Measurements from ENCODE around the gene NADSYN1. TPM values are rescaled to one million over a fixed set of nuclear protein-coding genes. Genes with fewer than 3 reads are reported as not detected.
A peak's percentile ranks its signal among the peaks of the same experiment; 100 is the strongest.

The NADSYN1 gene
- total RNA-seq, 2 experiments from 2014 or later = 106 to 112 TPM

DNA sequence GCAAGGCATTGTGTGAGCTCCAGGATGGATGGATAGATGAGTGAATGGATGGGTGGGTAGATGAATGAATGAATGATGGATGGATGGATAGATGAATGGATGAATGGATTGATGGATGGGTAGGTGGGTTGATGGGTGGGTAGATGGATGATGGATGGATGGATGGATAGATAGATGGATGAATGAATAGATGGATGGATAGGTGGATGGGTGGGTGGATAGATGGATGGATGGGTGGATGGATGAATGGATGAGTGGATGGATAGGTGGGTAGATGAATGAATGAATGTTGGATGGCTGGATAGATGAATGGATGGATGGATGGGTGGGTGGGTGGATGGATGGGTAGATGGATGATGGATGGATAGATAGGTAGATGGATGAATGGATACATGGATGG is 38.4 kb upstream of the NADSYN1 start:
- no peaks in the 10 kb centered on the region for H3K9me3 Mint-ChIP-seq
- POLR2A ChIA-PET = no interaction called here
- no peak for ATAC-seq (ENCODE audit: poor library complexity)
- TF ChIP-seq, protein P1, sequence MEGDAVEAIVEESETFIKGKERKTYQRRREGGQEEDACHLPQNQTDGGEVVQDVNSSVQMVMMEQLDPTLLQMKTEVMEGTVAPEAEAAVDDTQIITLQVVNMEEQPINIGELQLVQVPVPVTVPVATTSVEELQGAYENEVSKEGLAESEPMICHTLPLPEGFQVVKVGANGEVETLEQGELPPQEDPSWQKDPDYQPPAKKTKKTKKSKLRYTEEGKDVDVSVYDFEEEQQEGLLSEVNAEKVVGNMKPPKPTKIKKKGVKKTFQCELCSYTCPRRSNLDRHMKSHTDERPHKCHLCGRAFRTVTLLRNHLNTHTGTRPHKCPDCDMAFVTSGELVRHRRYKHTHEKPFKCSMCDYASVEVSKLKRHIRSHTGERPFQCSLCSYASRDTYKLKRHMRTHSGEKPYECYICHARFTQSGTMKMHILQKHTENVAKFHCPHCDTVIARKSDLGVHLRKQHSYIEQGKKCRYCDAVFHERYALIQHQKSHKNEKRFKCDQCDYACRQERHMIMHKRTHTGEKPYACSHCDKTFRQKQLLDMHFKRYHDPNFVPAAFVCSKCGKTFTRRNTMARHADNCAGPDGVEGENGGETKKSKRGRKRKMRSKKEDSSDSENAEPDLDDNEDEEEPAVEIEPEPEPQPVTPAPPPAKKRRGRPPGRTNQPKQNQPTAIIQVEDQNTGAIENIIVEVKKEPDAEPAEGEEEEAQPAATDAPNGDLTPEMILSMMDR (IDR thresholded peaks at IDR 0.05) = no peak
- no peak for DNase-seq
- Histone ChIP-seq H3K27me3 (ENCODE audit: control insufficient read depth in 1 of 2, insufficient read depth in 2 of 2, low read length in 2 of 2) (no peaks in the 10 kb centered on the region), H3K4me1 (ENCODE audit: insufficient read depth, low read length) (no peaks in the 10 kb centered on the region), H3K9me3 (ENCODE audit: control insufficient read depth in 1 of 2, insufficient read depth in 1 of 2, low read length in 2 of 2) (no peaks in the 10 kb centered on the region), H3K36me3 (ENCODE audit: insufficient read depth, low read length) (no peaks in the 10 kb centered on the region), H3K27ac (ENCODE audit: low read depth in 1 of 2, low read length in 2 of 2) (no peak overlapping the region), H3K4me3 (ENCODE audit: low read length) (no peak overlapping the region)
- CTCF ChIA-PET = no interaction called here
- no peaks in the 10 kb centered on the region for H3K4me1 Mint-ChIP-seq (ENCODE audit: low read depth)
- H3K27ac Mint-ChIP-seq = no peak overlapping the region
- H3K27me3 Mint-ChIP-seq = peaks cover 23% of the 10 kb centered on the region
- no peak overlapping the region for H3K4me3 Mint-ChIP-seq
- no peaks in the 10 kb centered on the region for H3K36me3 Mint-ChIP-seq (ENCODE audit: low read depth)
- intact Hi-C loops (cut with DNase I, micrococcal nuclease) = no loop called here

- Histone ChIP-seq H3K4me1 (ENCODE audit: insufficient read depth, low read length) (no peaks in the 10 kb centered on the region), H3K27ac (ENCODE audit: low read depth in 1 of 2, low read length in 2 of 2) (no peak overlapping the region), H3K27me3 (ENCODE audit: control insufficient read depth in 1 of 2, insufficient read depth in 2 of 2, low read length in 2 of 2) (no peaks in the 10 kb centered on the region), H3K9me3 (ENCODE audit: control insufficient read depth in 1 of 2, insufficient read depth in 1 of 2, low read length in 2 of 2) (no peaks in the 10 kb centered on the region), H3K36me3 (ENCODE audit: insufficient read depth, low read length) (no peaks in the 10 kb centered on the region), H3K4me3 (ENCODE audit: low read length) (no peak overlapping the region)
- Mint-ChIP-seq H3K27me3 (peaks cover 11% of the 10 kb centered on the region), H3K36me3 (ENCODE audit: low read depth) (no peaks in the 10 kb centered on the region), H3K9me3 (no peaks in the 10 kb centered on the region), H3K4me1 (ENCODE audit: low read depth) (no peaks in the 10 kb centered on the region), H3K27ac (no peak overlapping the region), H3K4me3 (no peak overlapping the region)
- ChIA-PET POLR2A (interaction anchor here (1.1 kb wide), 1 partner anchor 29 kb away, joined by 3 read pairs; the partner anchor contains the start of gene DHCR7), CTCF (no interaction called here)
- DNase-seq (peak in 2 of 14 experiments; percentile 0 to 6), ATAC-seq (ENCODE audit: poor library complexity) (no peak)
- TF ChIP-seq, protein P1 (IDR thresholded peaks at IDR 0.05) = no peak
- intact Hi-C loops (cut with DNase I, micrococcal nuclease) = no loop called here
These were observed 34.4 kb upstream of the NADSYN1 start for GRCh38 chr11:71418643-71419042.

DNA sequence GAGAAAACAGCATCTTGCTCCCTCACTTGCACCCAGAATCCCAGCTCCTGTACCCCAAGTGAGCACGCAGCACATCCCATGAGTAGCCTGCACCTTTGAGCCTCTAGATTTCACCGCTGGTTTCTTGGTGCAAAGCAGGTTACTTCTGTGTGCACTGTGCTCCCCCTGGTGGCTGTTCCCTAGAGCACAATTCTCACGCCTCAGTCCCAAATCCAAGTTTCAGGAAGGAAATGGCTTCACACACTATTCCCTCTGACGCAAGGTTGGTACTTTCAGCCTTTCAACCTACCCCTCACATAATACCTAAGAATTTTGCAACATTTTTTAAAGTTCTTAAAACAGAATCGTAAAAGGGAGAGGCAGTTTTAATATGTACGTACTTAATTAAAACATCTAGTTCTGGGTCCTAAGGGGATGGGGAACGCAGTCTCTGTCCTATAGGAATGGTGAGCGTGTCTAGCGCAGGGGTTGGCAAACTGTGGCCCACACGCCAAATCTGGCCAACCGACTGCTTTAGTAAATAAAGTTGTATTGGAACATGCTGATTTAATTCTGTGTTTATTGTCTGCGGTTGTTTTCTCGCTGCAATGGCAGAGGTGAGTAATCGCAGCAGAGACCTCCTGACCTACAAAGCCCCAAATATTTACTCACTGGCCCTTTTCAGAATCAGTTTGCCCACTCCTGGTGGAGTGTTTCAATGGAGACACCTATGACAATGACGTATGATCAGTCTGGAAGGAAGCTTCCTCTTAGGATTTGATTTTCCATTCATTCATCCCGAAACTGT is 32.4 kb upstream of the NADSYN1 start:
- no peak for ATAC-seq (ENCODE audit: poor library complexity)
- H3K4me1 ChIP-seq (ENCODE audit: insufficient read depth, low read length) = no peaks in the 10 kb centered on the region
- no peaks in the 10 kb centered on the region for H3K9me3 ChIP-seq (ENCODE audit: control insufficient read depth in 1 of 2, insufficient read depth in 1 of 2, low read length in 2 of 2)
- Mint-ChIP-seq H3K4me3 (no peak overlapping the region), H3K4me1 (ENCODE audit: low read depth) (no peaks in the 10 kb centered on the region), H3K36me3 (ENCODE audit: low read depth) (no peaks in the 10 kb centered on the region), H3K27me3 (no peaks in the 10 kb centered on the region), H3K9me3 (no peaks in the 10 kb centered on the region), H3K27ac (no peak overlapping the region)
- CTCF ChIA-PET = no interaction called here
- H3K4me3 ChIP-seq (ENCODE audit: low read length) = no peak overlapping the region
- TF ChIP-seq, protein P1 (IDR thresholded peaks at IDR 0.05) = no peak
- peak in 4 of 14 experiments; percentile 8 to 33 (median 20) for DNase-seq
- H3K27ac ChIP-seq (ENCODE audit: low read depth in 1 of 2, low read length in 2 of 2) = no peak overlapping the region
- no peaks in the 10 kb centered on the region for H3K36me3 ChIP-seq (ENCODE audit: insufficient read depth, low read length)
- no peaks in the 10 kb centered on the region for H3K27me3 ChIP-seq (ENCODE audit: control insufficient read depth in 1 of 2, insufficient read depth in 2 of 2, low read length in 2 of 2)
- intact Hi-C loops (cut with DNase I, micrococcal nuclease) = no loop called here
- POLR2A ChIA-PET = no interaction called here

All from CD4-positive, alpha-beta T cell (primary cell).